Activated CD8-positive, alpha-beta memory T cell treated with anti-CD3 and anti-CD28 coated beads for 1 hour (primary cell): Measurements from ENCODE around the gene LY86.
"Not testable (repeated sequence)": the region's sequence is repeated elsewhere in the genome, so short reads cannot be mapped to it uniquely, and the experiment has no call there.

ENCODE experiments used
- DNase-seq, 2 donors: peaks; one replicate each; pipeline ENCODE4 v3.0.0-alpha.2; 2020; ENCODE audit warnings: low read depth in 1 of 2; ENCODE audit errors: extremely low read depth in 1 of 2

Gene LY86

DNA sequence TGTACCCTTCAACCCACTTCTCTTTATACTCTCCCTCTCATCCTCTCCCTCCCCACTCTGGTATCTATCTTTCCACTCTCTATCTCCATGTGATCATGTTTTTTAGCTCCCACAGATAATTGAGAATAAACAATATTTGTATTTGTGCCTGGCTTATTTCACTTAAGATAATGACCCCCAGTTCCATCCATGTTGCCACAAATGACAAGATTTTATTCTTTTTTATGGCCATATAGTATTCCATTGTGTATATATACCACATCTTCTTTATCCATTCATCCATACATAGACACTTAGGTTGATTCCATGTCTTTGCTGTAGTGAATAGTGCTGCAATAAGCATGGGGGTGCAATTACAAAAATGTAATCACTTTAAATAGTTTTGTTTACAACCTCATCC is 62.3 kb downstream of the LY86 start:
- no peak for DNase-seq

DNA sequence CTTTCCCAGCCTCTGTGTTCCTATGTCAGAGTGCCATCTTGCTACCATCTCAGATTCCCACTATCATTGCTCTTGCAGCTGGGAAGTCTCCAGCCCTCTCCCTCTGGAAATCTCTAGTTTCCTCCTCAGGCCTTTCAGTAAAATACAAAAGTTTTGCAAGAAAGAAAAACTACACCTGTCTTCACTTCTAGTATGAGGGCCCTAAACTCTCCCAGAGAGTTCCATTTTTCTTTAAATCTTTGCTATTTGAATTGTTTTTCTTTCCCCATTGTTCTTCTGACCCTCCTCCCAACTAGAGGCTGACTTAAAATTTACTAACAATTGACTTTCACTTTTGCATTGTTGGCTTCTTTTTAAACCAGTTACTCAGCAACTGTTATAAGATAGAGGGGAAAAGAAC is 62.8 kb downstream of the LY86 start:
- DNase-seq = no peak

DNA sequence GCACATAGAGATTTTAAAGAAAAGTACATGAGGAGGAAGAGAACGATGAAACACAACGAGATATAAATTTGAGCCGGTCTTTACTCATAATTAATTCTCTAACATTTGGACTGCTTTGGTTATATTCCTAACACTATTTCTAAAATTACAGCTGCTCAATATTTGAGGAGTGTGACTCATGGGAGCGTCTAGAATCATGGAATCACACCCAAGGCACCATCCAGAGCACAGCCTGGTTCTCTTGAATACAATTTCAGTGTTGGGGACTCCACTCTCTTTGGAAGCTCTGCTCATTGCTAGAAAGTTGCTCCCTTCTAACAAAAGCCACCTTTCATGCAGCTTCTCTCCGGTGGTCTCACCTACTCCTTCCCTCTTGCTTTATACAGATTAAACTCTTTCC is 64.4 kb downstream of the LY86 start:
- DNase-seq = no peak

DNA sequence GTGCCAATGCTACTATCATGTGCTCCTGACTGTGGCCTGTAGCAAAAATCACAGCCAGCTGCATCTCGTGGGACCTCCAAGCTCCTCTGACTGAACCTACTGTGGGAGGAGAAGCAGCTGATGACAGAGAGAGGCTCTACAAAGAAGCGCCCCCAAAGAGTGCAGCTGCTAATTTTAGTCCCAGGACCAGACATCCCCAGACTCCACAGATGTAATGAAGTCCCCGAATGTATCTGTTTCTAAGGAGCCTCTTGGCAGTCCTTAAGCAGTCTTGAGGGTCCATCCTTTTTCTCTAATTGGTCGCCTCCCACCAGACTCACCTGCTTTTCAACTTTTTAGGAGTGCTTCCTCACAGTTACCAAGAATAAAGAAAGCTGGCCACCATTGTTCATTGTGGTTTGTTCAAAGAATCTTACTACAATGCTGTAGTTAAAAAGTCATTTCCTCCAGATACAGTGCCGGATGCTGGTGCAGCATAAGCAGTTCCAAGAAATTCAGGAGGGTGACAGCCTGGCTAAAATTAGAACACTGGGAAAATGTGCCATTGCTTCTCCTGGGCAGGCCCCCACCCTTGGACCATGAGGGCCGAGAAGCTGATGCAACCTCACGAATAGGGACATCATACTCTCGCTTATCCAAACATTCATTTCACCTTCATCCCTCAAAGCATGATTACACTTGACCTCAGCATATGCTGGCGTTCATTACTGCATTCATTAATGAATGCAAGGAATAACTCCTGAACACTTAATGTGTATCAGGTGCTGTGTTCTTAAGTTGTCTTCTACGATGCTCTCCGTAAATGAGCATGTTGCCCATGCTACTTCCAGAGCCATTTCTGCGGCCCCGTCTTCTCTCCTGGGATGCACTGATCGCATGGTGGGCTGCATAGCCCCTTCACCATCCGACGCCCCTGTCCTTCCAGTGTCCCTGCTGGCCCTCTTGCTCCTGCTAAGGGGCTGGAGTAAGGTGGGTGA is 66.4 kb downstream of the LY86 start:
- DNase-seq = no peak

DNA sequence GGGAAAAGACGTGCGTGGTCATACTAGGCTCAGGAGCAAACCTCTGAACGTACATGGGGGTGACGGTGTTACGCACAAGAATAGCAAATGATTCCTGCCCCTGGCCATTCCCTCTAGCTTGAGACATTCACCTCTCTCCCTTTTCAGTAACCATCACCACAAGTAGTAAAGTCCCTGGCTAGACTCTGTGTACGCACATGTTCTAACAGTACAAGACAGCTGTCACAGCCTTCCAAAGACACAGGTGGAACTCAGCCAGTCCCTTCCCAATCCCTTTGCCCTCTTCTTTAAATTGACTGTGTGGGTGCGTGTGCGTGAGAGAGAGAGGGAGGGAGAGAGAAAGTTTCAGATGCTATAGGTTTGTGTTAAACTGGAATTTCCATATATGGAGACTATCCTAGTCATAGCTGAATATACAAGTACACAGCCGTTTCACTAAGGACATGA is 67.3 kb downstream of the LY86 start:
- no peak for DNase-seq

DNA sequence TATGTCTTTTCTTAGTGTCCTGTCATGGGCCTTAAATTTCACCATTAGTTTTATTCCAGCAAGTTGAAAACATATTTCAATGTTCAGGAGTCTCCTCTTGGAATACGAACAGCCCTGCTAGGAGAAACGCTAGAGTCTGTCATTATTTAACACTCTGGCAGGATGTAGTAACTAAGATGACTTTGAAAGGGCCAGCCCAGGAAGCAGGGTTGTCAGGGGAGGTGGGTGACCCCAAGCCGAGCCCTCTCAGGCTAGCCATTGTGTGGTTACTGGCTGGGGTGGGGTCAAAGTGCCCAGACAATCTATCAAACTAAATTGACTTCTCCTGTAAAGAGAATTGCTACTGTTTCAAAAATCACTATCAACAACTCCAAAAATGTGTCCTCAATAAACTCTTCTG is 67.8 kb downstream of the LY86 start:
- DNase-seq = no peak

DNA sequence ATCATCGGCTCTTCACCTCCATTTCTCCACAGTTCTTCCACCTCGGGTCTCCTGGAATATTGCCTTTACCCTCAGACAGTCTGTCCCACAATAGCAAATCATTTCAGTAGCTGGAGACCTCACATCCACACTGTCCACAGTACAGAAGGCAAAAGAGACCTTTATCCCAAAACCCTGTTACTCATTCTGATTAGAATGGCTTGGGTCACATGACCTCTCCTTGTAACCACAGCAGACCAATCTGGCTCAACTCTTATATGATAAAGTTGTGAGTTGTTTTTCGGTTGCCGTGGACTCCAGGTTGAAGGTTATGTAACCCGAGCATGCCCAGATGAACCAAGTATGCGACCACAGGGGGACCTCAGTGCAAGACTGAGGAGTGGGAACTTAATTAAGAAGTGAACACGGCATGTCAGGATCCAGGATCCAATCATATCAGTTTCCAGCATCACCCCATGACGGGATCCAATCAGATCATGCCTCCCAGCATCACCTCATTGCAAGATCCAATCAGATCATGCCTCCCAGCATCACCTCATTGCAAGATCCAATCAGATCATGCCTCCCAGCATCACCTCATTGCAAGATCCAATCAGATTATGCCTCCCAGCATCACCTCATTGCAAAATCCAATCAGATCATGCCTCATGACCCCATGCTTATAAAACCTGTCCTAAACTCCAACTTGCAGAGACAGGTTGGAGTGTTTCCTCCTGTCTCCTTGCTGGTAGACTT is 68.7 kb downstream of the LY86 start:
- DNase-seq = no peak

DNA sequence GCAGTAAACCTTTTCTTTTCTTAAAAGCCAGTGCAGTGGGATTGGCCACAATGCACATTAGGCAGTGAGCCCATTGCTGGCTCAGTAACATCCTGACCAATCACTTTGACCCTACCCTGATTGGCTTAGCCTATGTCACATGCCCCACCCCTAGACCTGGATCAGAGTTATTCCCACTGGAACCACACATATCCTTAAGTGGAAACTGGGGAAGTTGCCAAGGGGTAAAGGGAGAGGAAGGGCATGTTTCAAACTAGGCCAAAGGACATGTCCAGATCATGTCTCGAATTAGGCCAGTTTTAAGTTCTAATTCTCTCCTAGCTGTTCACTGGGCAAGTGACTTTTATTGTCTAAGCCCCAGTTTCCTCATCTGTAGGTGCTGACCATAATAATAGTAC is 69.3 kb downstream of the LY86 start:
- DNase-seq = no peak

DNA sequence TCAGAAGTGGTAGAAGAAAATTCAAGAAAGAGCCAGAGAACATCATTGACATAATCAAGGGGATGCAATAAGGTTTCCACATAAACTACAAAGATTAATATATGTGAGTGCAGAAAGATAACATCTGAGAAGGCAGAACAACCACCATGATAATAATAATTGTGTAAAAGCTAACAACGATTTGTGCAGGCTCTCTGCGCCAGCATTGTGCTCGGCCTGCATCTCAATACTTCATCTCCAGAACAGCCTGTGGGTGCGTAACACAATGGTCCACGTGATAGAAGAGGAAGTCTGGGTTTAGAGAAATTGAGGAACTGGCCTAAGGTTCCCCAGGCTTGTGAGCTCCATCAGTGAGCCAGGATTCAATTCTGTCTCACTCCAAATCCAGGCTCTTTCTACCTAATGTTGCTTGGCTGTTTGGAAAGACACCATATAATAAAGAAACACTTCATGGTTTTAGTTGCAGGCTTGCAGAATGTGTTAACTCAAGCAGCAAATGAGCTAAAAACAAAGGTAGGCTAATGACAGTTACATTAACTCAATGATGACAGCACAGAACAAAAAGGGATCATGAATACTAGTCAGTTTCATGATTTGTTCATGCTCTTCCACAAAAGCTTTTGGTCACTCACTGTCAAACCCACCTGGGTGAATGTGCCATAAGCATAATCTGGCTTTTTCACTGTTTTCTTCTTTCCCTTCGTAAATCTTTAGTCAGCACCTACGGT is 71.2 kb downstream of the LY86 start:
- no peak for DNase-seq

DNA sequence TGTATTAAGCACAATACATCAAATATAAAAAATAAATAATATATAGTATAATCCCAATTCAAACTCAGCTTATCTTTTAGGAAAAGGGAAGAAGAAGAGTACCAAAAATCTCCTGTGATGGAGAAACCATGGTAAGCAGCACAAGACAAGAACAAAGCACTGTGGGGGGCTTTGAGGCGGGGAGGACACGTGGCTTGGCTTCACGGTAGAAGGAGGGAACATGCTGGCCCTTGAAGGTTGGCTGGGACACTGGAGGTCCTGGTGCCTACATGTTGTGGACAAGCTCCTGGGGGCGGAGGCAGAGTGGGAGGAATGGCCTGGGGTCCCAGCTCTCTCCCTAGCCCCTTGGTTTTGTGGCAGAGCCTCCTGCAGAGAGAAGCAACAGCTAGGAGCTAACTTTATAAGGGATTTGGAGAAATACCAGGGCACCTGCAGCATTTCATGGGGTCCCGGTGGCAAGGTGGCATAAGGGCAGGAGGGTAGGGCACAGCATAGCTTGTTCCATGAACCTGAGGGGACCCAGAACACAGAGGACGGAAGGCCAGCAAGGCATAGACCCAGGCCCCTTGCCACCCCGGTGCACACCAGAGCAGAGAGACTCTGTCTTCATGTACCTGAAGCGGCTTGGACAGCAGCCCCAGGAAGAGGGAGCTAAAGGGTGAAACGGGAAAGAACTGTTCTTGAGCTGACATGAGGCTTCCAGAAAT is 72.0 kb downstream of the LY86 start:
- no peak for DNase-seq

DNA sequence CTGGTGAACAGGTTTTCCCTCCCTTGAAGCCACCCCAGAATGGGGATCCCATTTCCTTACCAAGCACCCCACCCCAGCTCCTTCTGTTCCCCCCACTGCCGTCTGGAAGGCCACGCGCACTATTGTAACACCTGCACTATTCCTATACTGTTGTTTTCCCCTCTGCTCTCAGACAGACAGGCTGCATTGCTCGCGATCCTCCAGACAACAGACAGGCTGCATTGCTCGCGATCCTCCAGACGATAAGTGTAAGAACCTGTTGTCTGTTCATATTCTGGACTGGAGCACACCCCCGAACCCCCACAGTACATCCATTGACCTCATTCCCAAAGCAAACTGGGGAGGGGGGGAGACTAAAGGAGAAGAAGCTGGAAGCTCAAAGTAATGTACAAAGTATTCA is 72.7 kb downstream of the LY86 start:
- DNase-seq = no peak

DNA sequence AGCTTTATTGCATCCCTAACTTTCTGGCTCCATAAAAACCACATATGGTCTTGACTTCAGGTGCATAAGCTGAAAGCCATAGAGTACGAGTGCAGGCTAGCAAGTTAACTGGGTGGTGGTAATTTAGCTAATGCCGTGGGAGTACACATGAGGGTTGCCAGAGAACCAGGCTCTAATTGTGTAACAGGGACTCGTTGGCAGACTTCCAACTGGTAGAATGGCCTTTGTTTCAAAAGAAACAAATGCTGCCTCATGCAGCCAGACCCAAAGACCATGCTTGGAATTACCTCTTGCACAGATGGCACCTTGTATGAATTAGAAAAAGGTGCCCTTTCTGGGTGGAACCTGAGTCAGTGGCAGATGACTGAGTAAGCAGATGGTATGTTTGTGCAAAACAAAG is 73.2 kb downstream of the LY86 start:
- no peak for DNase-seq

DNA sequence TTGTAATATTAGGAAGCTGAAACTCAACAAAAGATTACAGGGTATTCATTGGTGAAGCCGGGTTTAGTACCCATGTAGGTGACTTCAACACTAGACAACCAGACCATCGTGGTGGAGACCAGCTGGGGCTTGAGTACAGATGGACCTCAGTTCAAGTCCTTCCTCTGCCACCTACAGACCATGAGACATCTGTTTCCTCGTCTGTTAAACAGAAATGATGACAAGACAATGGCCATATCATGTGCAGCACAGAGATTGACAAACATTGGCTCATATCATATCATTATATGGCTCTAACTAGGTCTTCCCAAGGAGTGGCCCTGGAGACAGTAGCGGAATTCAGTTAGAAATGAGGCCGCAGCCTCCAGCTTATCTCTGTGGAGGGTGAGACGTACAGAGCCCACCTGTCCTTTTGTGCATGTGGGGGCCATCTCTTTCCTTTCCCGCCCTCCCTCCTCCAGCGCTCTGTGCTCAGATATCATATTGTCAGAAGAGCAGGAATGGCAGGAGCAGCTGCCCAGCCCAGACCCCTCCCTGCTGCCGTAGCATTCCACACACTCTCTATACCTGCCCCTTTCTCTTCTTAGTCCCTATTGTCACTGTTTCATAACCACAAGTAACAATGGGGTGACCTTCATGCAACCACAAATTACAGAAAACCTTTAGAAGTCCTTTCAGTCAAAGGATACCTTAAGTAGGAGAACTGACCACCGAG is 75.1 kb downstream of the LY86 start:
- no peak for DNase-seq

DNA sequence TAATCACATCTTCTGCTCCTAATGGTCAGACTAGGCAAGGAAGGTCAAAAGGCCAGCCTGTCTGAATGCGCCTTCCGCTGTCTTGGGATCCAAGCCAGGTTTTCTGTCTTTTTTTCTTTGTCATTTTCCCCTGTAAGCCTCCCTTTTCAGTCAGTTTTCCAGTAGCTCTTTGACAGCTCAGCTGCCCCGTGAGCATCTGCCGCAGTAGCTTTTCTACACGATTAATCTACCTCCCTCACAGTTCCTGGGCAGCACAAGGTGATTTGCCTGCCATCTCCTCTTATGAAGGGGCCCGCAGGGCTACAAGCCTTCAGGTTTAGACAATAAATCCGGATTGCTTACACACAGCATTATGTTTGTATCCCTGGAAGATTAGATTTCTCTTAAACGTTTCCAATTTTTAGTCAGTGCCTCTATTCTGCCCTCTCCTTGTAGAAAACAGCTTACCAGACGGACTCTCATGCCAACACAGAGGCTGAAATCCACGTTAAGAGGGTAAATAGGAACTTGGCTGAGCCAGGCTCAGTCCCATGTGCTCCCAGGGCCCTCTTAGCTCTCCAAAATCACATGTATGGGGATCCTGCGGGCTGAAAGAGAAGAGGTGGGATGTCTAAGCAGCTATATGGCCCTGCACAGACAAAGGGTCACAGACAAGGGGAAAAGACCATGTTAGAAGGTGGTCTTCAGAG is 77.2 kb downstream of the LY86 start:
- DNase-seq = no peak

DNA sequence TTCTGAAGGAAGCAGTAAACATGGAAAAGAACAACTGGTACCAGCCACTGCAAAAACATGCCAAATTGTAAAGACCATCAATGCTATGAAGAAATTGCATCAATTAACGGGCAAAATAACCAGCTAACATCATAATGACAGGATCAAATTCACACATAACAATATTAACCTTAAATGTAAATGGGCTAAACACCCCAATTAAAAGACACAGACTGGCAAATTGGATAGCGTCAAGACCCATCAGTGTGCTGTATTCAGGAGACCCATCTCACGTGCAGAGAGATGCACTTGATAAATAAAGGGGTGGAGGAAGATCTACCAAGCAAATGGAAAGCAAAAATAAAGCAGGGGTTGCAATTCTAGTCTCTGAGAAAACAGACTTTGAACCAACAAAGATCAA is 81.6 kb downstream of the LY86 start:
- not testable (repeated sequence) for DNase-seq

DNA sequence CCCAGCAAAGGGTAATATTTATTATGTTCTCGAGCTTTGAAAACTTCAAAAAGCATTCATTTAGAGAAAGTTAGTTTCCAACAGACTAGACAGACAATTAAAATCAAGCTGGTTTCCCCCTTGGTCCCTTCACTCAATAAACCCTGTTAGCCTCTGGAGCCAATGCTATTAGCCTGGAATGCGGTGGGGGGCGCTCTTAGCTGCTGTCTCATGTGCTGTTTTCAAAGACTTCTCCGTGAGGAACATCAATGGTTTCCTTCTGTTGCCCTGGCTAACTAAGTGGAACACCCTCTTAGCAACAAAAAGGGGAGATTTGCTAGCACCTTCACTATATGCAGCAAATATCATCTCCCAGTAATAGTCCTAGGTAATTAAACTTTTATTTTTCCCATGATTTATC is 86.4 kb downstream of the LY86 start:
- DNase-seq = no peak

DNA sequence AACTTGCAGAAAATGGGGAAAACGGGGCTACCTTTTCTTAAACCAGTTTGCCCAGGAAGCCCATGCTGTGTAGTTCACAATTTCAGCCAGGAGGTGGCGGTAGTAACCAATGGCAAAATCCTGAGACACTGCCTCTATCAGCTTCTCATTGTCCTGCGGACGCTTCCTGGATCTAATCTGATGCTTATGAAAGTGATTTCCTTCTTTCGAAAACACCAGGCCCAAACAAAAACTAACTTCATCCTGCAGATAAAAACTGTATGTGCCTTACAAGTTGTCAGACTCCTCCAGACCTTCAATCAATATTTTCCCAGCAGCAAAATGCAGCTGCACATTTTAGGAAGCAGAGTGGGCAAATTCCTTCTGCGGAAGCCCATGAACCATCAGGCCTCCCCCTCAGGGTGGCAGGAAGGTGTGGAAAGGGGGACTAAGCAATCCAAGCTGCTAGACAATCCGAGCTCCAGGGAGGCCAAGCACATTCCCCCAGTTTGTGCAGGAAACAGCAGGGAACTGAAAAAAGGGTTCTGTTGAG is 88.5 kb downstream of the LY86 start:
- peak; percentile 49 to 59 for DNase-seq

DNA sequence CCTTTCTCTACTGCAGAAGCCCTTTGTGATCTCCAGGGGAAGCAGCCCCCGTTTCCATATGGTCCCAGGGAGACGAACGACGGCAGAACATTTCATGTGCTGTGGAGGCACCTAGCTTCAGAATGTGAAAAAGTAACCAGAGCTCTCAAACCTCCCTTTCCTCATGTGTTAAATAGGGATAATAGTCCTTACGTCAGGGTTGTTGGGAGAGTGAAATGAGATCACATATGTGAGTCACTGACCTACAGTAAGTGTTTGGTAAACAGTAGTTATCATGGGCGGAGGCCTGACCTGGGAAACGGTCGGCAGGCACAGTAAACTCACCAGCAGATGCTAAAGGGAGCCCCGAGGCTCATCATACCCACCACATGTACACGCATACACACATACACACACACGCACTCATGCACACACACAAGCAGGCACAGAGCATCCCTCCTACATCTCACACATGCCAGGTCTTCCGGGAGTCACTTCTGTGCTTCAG is 89.7 kb downstream of the LY86 start:
- DNase-seq = no peak

DNA sequence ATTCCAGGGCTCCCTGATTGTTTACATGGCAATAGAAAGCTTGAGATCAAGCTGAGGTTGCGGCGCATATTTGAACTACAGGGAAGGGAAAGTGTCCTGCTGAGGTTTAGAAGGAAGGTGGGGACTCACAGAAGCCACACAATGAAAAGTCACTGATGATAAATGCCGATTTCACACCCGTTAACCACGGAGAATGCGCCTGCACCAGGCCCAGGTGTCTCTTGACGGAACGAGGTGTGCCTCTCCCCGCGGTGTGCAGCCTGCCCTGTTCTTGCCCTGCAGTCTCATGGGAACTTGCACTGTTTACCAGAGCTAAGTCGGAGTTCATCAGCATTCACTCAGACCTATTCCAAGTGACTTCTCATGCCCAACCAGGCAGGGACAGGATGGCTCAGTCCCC is 90.3 kb downstream of the LY86 start:
- DNase-seq = no peak
